ENCODE data around the gene CTCFL. TPM values are rescaled to one million over a fixed set of nuclear protein-coding genes. Genes with fewer than 3 reads are reported as not detected.
A peak's percentile ranks its signal among the peaks of the same experiment; 100 is the strongest.
"Not testable (repeated sequence)": the region's sequence is repeated elsewhere in the genome, so short reads cannot be mapped to it uniquely, and the experiment has no call there.

CTCFL gene
- total RNA-seq, 2 donors from 2014 or later = not detected

DNA sequence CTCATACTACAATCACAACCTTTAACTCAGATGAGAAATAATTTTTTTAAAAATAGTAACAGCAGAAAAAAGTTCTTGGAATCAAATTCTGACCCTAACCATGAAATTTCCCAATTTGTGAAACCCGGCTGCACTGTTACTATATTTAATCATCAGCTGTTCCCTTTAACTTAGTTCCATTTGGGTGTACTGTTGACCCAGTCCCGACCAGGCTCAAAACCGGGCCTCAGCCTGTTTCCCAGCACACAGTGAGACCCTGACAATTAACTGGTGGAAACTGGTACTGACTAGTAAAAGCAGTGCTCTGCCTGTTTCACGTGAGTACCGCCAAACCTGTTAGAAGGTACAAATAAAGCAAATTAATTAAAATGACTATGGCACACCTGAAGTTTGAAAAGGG lies 7.0 kb downstream of the CTCFL start:
- Mint-ChIP-seq H3K9me3 (no peaks in the 10 kb centered on the region), H3K27ac (no peak overlapping the region), H3K36me3 (no peaks in the 10 kb centered on the region), H3K4me3 (no peak overlapping the region), H3K27me3 (peaks cover 2 to 5% of the 10 kb centered on the region in 2 donors), H3K4me1 (ENCODE audit: low read depth in 2 of 2) (no peaks in the 10 kb centered on the region)
- ATAC-seq = no peak
- DNase-seq (ENCODE audit: low spot score) = no peak

DNA sequence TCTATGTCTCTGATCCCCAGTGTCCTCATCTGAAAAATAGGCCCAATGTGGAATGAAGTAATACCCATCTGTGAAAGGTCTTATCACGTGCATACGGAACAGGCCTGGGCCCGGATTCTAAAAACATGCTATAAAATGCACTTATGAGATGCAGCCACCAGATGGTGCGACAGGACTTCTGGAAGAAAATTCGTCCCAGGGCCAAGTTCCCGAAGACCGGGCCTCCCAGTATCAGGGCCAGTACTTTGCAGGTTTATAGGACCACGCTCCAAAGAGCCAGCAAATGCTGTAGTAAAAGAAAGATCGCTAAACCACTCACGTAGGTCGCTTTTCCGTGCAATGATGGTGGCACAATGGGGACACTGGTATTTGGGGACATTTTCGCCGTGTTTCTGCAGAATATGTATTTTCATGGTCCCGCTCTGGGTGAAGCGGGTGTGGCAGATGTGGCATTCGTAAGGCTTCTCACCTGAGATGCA lies 10.6 kb downstream of the CTCFL start:
- Mint-ChIP-seq H3K27ac (no peak overlapping the region), H3K4me3 (no peak overlapping the region), H3K4me1 (ENCODE audit: low read depth in 2 of 2) (no peaks in the 10 kb centered on the region), H3K36me3 (no peaks in the 10 kb centered on the region), H3K27me3 (peaks cover 6 to 13% of the 10 kb centered on the region in 2 donors), H3K9me3 (no peaks in the 10 kb centered on the region)
- no peak for ATAC-seq
- no peak for DNase-seq (ENCODE audit: low spot score)

GRCh38 chr20:57513199-57513598 lies 11.7 kb downstream of the CTCFL start:
- no peaks in the 10 kb centered on the region for H3K4me1 Mint-ChIP-seq (ENCODE audit: low read depth in 2 of 2)
- no peak overlapping the region for H3K4me3 Mint-ChIP-seq
- no peak for ATAC-seq
- peaks cover 10 to 19% of the 10 kb centered on the region in 2 donors for H3K27me3 Mint-ChIP-seq
- no peaks in the 10 kb centered on the region for H3K36me3 Mint-ChIP-seq
- no peak for DNase-seq (ENCODE audit: low spot score)
- H3K9me3 Mint-ChIP-seq = no peaks in the 10 kb centered on the region
- H3K27ac Mint-ChIP-seq = no peak overlapping the region

DNA sequence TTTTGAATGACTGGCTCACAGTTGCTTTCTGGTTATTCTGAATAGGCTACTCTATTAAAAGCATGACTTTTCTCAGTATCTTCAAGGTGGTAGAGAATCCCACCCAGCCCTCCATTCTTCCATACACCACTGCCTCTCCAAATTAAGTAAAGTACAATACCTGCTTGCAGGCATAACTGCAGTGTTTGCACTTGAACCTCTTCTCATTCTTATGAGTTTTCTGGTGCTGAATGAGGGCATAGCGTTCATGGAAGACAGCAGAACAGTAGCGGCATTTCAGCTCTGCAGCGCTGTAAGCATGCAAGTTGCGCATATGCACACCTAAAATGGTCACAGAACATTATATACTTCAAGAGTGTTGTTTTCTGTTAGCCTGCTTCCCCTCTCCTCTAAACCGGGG lies 12.5 kb downstream of the CTCFL start:
- DNase-seq (ENCODE audit: low spot score) (no peak), ATAC-seq (no peak)
- Mint-ChIP-seq H3K36me3 (no peaks in the 10 kb centered on the region), H3K27me3 (peaks cover 10 to 19% of the 10 kb centered on the region in 2 donors), H3K9me3 (no peaks in the 10 kb centered on the region), H3K27ac (no peak overlapping the region), H3K4me3 (no peak overlapping the region), H3K4me1 (ENCODE audit: low read depth in 2 of 2) (no peaks in the 10 kb centered on the region)

DNA sequence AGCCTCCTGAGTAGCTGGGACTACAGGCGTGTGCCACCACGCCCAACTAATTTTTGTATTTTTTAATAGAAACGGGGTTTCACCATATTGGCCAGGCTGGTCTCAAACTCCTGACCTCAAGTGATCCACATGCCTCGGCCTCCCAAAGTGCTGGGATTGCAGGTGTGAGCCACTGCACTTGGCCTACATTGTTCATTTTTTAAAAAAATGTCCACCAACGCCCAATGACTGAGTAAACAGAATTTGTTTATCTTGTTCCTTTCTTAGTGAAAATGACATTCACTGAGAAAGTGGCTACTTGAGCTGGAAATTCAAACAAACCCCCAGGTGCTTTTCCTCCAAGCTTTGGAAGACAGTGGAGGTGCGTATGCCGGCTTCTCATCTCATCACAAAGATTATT lies 13.2 kb downstream of the CTCFL start:
- H3K36me3 Mint-ChIP-seq; DNase-seq (ENCODE audit: low spot score); H3K4me1 Mint-ChIP-seq (ENCODE audit: low read depth in 2 of 2); H3K27ac Mint-ChIP-seq; H3K4me3 Mint-ChIP-seq; H3K9me3 Mint-ChIP-seq; ATAC-seq: not testable (repeated sequence)
- H3K27me3 Mint-ChIP-seq = peaks cover 10 to 19% of the 10 kb centered on the region in 2 donors

- Mint-ChIP-seq H3K27me3 (peaks cover 12 to 28% of the 10 kb centered on the region in 2 donors), H3K27ac (no peak overlapping the region), H3K4me1 (ENCODE audit: low read depth in 2 of 2) (no peaks in the 10 kb centered on the region), H3K9me3 (no peaks in the 10 kb centered on the region), H3K36me3 (no peaks in the 10 kb centered on the region), H3K4me3 (no peak overlapping the region)
- DNase-seq (ENCODE audit: low spot score) (no peak), ATAC-seq (no peak)
Measured at GRCh38 chr20:57509665-57510237, 15.2 kb downstream of the CTCFL start.

- Mint-ChIP-seq H3K4me3 (no peak overlapping the region), H3K36me3 (no peaks in the 10 kb centered on the region), H3K4me1 (ENCODE audit: low read depth in 2 of 2) (no peaks in the 10 kb centered on the region), H3K27me3 (peaks cover 10 to 23% of the 10 kb centered on the region in 2 donors), H3K27ac (no peak overlapping the region), H3K9me3 (no peaks in the 10 kb centered on the region)
- DNase-seq (ENCODE audit: low spot score) (no peak), ATAC-seq (no peak)
Measured at GRCh38 chr20:57508831-57509230, 16.1 kb downstream of the CTCFL start.

GRCh38 chr20:57508381-57508780 lies 16.6 kb downstream of the CTCFL start:
- Mint-ChIP-seq H3K36me3 (no peaks in the 10 kb centered on the region), H3K4me3 (no peak overlapping the region), H3K4me1 (ENCODE audit: low read depth in 2 of 2) (no peaks in the 10 kb centered on the region), H3K27me3 (peaks cover 12 to 26% of the 10 kb centered on the region in 2 donors), H3K27ac (no peak overlapping the region), H3K9me3 (no peaks in the 10 kb centered on the region)
- ATAC-seq (no peak), DNase-seq (ENCODE audit: low spot score) (no peak)

DNA sequence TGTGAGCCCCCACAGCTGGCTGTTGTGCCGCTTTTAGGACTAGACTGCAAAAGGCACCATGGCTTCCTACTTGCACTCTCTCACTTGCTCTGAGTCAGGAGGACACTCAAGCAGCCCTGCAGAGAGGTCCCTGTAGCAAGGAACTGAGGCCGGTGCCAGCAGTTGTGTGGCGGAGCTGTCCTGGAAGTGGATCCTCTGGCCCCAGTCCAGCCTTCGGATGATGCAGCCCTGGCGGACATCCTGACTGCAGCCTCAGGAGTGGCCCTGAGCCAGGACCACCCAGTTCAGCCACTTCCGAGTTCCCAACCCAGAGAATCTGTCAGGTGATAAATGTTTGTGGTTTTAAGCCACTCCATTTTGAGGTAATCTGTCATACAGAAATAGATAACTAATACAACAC lies 17.5 kb downstream of the CTCFL start:
- peaks cover 17 to 34% of the 10 kb centered on the region in 2 donors for H3K27me3 Mint-ChIP-seq
- ATAC-seq = no peak
- no peaks in the 10 kb centered on the region for H3K4me1 Mint-ChIP-seq (ENCODE audit: low read depth in 2 of 2)

GRCh38 chr20:57505979-57506378 lies 19.0 kb downstream of the CTCFL start:
- peaks cover 27 to 48% of the 10 kb centered on the region in 2 donors for H3K27me3 Mint-ChIP-seq
- no peaks in the 10 kb centered on the region for H3K4me1 Mint-ChIP-seq (ENCODE audit: low read depth in 2 of 2)
- no peak overlapping the region for H3K27ac Mint-ChIP-seq
- H3K36me3 Mint-ChIP-seq = no peaks in the 10 kb centered on the region
- H3K9me3 Mint-ChIP-seq = no peaks in the 10 kb centered on the region
- DNase-seq (ENCODE audit: low spot score) (no peak), ATAC-seq (no peak)
- H3K4me3 Mint-ChIP-seq = no peak overlapping the region

More for the DNA sequence above, 17.5 kb downstream of the CTCFL start:
- H3K9me3 Mint-ChIP-seq = no peaks in the 10 kb centered on the region
- no peak for DNase-seq (ENCODE audit: low spot score)
- H3K4me3 Mint-ChIP-seq = no peak overlapping the region
- H3K27ac Mint-ChIP-seq = no peak overlapping the region
- no peaks in the 10 kb centered on the region for H3K36me3 Mint-ChIP-seq

GRCh38 chr20:57504411-57504810 lies 20.5 kb downstream of the CTCFL start:
- peaks cover 24 to 45% of the 10 kb centered on the region in 2 donors for H3K27me3 Mint-ChIP-seq

GRCh38 chr20:57503035-57503658 lies 21.8 kb downstream of the CTCFL start:
- Mint-ChIP-seq H3K9me3 (no peaks in the 10 kb centered on the region), H3K27ac (no peak overlapping the region), H3K4me1 (ENCODE audit: low read depth in 2 of 2) (peaks cover 4 to 6% of the 10 kb centered on the region in 2 donors), H3K4me3 (no peak overlapping the region), H3K36me3 (no peaks in the 10 kb centered on the region), H3K27me3 (peaks cover 24 to 45% of the 10 kb centered on the region in 2 donors)
- ATAC-seq = no peak
- no peak for DNase-seq (ENCODE audit: low spot score)

More at GRCh38 chr20:57504411-57504810, 20.5 kb downstream of the CTCFL start:
- Mint-ChIP-seq H3K36me3 (no peaks in the 10 kb centered on the region), H3K4me1 (ENCODE audit: low read depth in 2 of 2) (no peaks in the 10 kb centered on the region), H3K4me3 (no peak overlapping the region), H3K27ac (no peak overlapping the region), H3K9me3 (no peaks in the 10 kb centered on the region)
- DNase-seq (ENCODE audit: low spot score) (no peak), ATAC-seq (no peak)

DNA sequence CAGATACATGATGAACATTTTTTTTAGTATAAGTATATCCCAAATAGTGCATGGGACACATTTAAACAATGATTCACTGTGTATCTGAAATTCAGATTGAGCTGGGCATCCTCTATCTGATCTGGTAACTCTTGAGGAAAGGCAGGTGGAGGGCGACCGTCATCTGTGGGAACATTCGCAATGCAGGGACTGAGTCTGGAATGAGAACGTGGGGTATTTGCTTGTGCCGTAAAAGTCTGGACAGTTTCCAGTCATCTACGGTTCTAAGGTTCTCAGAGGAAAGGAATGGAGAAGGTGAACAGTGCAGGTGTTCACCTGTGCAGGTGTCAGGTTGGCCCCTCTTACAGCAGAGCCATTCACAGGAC lies 22.6 kb downstream of the CTCFL start:
- no peak for ATAC-seq
- Mint-ChIP-seq H3K4me3 (no peak overlapping the region), H3K9me3 (no peaks in the 10 kb centered on the region), H3K4me1 (ENCODE audit: low read depth in 2 of 2) (peaks cover 4 to 6% of the 10 kb centered on the region in 2 donors), H3K27me3 (peaks cover 26 to 49% of the 10 kb centered on the region in 2 donors), H3K27ac (no peak overlapping the region), H3K36me3 (no peaks in the 10 kb centered on the region)
- no peak for DNase-seq (ENCODE audit: low spot score)

- no peak overlapping the region for H3K4me3 Mint-ChIP-seq
- no peak overlapping the region for H3K27ac Mint-ChIP-seq
- ATAC-seq = peak; percentile 31 to 57
- H3K36me3 Mint-ChIP-seq = no peaks in the 10 kb centered on the region
- no peak for DNase-seq (ENCODE audit: low spot score)
- peaks cover 29 to 55% of the 10 kb centered on the region in 2 donors for H3K27me3 Mint-ChIP-seq
- H3K9me3 Mint-ChIP-seq = no peaks in the 10 kb centered on the region
- peaks cover 4 to 6% of the 10 kb centered on the region in 2 donors for H3K4me1 Mint-ChIP-seq (ENCODE audit: low read depth in 2 of 2)
Measured at GRCh38 chr20:57501461-57502335, 23.2 kb downstream of the CTCFL start.
